ENCODE measurements around the gene CDH24. TPM values are rescaled to one million over a fixed set of nuclear protein-coding genes. Genes with fewer than 3 reads are reported as not detected.

The CDH24 gene
- total and polyA plus RNA-seq, 9 of the 15 experiments (the other 6 are each of a cell fraction or from before 2014, with no cell fraction given), result 0.04 to 16.2 (median 4.9) TPM

- TF ChIP-seq ZNF398 (CRISPR knock-in tag; IDR thresholded peaks at IDR 0.05), result no peak
- no peak for TF ChIP-seq ZBTB49 (CRISPR knock-in tag; IDR thresholded peaks at IDR 0.05; ENCODE audit: borderline replicate concordance)
- TF ChIP-seq JUND (IDR thresholded peaks at IDR 0.05; ENCODE audit: borderline replicate concordance, low read depth, low read length), result peak; percentile 97
- peak; percentile 96; the same call in 2 of the 3 replicates for TF ChIP-seq JUND (tag; IDR thresholded peaks at IDR 0.05; ENCODE audit: borderline replicate concordance, low read depth, low read length)
- TF ChIP-seq BCLAF1 (IDR thresholded peaks at IDR 0.05; ENCODE audit: borderline replicate concordance in 1 of 2, control insufficient read depth in 1 of 2, low read depth in 2 of 2, low read length in 1 of 2), result no peak
- TF ChIP-seq MCM7 (IDR thresholded peaks at IDR 0.05), result no peak
- no peak for TF ChIP-seq ZBTB8A (IDR thresholded peaks at IDR 0.05; ENCODE audit: partially characterized antibody)
- no peak for TF ChIP-seq ZFP91 (CRISPR knock-in tag; IDR thresholded peaks at IDR 0.05)
- TF ChIP-seq TSHZ1 (CRISPR knock-in tag; IDR thresholded peaks at IDR 0.05), result no peak
- TF ChIP-seq CBFB (CRISPR knock-in tag; IDR thresholded peaks at IDR 0.05), result no peak
- TF ChIP-seq SIN3A (IDR thresholded peaks at IDR 0.05; ENCODE audit: borderline replicate concordance in 2 of 2, control insufficient read depth in 1 of 2, low read depth in 2 of 2, low read length in 2 of 2), result peak; percentile 59 to 91; a peak in 2 of 4 replicates
- no peak for TF ChIP-seq ZNF134 (CRISPR knock-in tag; conservative IDR thresholded peaks at IDR 0.05)
- TF ChIP-seq SMARCB1 (IDR thresholded peaks at IDR 0.05; ENCODE audit: insufficient read length, low read depth), result no peak
Observed at GRCh38 chr14:23078692-23079116, 21.4 kb upstream of the CDH24 start (continued).
